ENCODE measurements around the gene CTSZ.
"Not testable (repeated sequence)": the region's sequence is repeated elsewhere in the genome, so short reads cannot be mapped to it uniquely, and the experiment has no call there.

The CTSZ gene

DNA sequence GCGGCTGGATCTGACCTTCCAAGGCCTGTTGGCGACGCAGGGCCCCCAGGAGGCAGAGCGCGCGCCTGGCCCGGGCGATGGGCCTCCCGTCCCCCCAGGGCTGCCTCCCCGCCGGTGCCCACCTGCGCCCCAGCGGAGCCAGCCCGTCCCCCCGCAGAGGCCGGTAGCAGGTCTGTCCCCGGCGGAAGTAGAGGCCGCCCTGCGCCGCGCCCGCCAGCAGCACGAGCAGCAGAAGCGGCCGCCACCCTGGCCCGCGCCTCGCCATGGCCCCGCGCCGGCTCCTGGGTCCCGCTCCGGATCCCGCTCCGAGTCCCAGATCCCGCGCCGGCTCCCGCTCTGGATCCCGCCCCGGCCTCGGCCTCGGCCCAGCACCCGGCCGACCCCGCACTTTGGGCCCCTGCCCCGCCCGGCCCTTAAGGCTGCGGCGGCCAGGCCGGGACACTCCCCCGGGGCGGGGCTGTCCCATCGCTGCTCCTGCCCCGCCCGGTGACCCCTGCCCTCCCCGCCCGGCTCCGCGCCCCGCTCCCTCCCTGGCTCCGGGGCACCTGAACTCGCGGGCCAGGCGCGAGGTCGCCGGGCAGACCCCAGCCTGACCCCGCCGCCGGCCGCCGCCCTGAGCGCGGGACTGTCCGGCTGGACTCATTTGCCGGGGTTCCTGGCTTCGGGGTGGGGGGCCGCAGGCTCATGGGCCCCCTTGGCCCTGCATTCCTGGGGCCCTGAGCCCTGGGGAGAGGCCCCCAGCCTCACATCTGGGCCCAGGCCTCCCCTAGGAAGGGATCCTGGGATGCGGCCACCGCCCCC, at the start of gene CTSZ:
CTSZ (minus strand) TSS at position 391 of the 801 bp plus-strand sequence; CDS start at position 265, 126 bp downstream.
- no peak for DNase-seq

DNA sequence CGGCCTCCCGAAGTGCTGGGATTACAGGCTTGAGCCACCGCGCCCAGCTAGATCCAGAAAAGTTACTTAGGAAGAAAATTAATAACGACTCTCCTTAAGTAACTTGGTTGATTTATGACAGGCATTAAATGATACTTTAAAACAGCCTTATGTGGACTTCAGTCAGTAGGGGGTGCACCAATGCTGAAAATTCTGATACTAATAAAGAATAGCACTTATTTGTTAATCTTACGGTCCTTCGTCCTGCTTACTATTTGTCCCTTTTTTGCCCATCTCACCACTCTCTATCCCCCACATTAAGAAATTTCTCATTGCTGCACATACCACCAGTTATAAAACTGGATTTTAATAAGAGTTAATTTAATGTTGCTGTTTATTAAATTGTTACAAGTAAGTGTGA, 48.2 kb upstream of the CTSZ start:
- no peak for DNase-seq

DNA sequence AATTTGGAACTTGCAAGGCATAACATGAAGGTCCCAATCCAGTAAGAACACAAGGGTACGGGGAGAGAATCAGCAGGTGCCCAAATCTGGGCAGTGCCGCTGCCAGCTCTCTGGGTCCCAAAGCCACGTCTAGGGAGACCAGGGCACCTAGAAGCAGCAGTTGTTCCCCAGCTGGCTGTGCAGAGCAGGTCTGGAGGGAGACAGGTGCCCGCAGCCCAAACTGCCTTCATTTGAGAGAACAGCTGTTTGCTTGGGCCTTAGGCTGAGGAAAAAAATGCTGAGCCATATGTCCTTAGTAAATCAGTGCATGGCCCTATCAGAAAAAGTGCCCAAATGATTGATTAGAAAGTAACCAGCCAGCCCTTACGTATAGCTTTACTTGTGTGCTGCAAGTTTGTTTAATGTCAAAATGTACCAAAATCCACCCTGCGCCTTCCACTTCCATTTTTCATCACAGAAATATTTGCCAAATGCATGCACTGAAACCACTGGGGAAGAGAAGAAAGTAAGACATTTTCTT, 44.7 kb upstream of the CTSZ start:
- DNase-seq: no peak

DNA sequence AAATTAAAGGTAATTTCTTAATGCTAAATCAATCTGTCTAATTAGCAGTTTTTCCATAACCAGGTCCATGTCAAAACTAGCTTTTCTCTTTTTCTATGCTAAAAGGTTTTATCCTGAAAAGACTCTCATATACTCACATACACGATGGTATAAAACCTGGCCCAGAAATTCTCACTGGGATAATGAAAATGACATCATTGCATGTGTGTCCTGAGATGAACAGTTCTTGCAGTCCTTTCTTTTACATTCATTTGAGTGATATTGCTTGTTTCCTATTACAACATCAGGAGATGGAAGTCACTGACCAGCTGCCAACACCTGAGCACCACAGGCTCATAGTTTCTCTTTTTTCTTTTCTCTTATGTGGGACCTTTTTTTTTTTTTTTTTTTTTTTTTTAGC, 43.4 kb upstream of the CTSZ start:
- DNase-seq: no peak

DNA sequence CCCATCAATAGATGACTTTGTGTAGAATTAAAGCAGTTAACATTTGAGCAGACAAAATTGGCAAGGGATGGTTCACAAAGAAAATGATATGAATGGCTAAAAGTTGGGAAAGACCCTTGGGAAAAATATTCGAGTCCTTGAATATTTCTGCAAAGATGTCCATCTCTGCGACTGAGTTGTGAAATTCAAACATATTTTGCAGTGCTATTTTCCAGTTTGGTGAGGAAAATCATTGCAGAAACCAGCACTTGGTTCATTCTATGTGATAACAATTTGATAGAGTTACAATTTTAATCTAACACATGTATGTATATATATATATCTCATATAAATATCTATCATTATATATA, 41.6 kb upstream of the CTSZ start:
- DNase-seq: no peak

DNA sequence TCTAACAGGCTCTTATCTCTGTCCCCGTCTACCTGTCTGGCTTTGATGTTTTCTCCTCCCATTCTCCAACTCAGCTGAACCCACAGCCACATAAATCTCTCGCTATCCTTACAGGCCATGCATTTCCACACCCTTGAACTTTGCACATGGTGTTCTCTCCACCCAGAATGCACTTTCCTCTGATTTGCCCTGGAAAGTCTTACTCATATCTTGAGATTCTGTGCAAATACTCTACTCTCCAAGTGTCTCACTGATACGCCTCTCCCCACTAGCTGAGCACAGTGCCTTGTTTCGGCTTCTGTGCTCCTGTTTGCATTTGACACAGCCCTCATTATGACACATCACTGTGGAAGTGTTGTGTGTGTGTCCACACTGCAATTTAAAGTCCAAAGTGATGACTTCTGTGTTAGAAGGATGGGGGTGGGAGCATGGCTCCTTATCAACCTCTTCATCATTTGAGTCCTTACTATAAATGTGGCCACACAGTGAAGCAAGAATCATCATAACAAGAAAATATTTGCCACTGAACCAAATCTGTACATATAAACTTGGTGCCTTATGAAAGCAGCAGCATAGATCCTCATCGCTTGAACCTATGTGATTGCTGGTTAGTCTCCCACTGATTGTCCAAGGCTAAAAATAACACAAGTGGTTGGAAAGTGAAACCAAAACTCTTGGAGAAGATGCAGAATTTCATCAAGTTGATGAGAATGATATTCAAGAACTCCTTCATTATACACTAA, 41.1 kb upstream of the CTSZ start:
- DNase-seq: no peak

DNA sequence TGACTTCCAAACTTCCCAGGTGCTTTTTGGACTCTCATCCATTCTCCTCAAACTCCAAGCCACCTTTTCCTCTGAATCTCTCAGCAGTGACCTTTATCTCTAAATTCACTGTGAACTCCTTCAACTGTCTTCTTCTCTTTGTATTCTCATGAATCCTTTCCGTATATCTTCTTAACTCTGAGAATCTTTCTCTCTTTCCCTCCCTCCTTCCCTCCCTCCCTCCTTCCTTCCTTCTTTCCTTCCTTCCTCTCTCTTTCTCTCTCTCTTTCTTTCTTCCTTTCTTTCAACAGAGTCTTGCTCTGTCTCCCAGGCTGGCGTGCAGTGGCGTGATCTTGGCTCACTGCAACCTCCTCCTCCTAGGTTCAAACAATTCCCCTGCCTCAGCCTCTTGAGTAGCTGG, 39.8 kb upstream of the CTSZ start:
- DNase-seq: no peak

DNA sequence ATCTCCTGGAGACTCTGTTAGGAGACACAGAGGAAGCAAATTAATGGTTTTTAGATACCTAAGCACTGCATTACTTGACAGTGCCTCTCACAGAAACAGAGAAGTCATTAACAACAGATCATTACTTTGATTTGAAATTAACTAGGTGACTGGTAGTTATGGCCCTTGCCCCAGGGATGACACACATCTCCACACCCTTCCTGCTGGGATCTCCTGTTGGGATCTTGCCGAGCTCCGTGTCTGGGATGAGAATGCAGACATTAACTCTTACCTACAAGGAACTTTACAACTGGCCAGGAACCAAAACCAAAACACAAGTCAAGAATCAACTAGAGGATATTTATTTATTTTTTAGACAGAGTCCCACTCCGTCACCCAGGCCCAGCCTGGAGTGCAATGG, 37.7 kb upstream of the CTSZ start:
- DNase-seq: no peak

DNA sequence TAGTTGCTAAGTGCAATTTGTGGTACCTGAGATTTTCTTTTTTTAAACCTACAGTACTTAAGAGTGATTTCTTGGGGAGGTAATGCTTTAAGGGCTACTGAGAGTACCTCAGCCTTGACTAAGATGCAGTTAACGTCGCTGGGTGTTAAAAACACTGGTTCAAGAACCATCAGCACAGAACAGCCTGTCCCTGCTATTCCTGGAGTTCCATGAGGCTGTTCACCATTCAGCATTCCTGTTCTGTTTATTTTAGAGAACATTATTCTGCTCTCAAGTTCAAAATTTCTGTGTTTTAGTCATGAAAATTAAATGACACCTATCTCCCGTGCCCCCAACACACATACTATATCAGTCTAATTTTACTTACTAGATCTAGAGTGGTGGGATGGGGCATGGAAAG, 37.2 kb upstream of the CTSZ start:
- no peak for DNase-seq

DNA sequence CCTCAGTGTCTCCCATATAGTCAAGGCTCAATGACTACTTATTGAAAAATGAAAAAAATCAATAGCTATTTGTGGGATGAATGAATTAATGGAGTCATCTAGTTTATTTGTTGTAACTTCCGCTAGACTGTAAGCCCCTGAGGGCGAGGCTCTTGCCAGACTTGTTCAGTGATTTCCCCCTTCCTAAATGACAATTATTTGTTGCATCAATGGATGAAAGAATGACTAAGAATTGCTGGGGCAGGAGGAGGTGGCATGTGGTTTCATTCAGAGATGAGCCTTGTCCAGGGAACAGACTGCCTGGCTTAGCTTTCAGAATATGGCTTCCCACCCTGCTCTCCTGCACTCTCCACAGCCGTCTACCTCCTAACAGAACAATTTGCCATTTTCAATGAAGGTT, 36.6 kb upstream of the CTSZ start:
- no peak for DNase-seq

DNA sequence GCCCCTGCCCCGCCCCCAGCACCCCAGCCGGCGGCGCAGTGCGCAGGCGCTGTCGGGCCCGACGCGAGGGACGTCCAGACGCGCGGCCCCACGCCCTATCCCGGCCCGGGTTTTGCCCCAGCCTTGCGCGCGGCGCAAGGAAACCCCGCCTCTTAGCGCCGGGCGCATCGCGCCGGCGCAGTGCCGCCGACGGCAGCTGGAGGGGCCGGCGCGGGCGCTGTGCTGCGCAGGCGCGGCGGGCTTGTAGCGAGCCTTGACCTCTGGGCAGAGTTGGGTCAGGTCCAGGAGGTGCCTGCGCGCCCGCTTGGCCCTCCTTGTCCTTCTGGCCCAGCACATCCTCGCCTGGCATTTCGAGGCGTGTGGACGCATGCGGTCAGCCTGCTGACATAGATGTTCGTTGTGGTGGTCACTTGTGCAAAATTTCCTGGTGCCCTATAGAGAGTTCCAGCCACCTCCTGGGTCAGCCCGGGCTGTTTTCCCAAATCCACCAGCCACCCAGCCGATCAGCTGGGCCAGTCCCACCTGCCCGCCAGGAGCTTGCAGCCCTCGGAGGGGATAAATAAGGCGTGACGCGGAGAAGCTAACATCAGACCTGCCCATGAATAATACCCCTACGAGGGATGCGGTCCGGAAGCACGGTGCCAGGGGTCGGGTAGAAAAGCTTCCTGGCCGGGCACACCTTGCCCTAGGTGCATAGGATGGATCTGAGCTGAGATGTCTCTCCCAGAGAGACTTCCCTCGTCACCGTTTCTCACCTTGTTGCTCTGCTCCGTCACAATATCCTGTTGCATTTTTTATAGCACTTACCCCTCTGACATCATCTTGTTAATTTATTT, 36.0 kb upstream of the CTSZ start:
- no peak for DNase-seq

DNA sequence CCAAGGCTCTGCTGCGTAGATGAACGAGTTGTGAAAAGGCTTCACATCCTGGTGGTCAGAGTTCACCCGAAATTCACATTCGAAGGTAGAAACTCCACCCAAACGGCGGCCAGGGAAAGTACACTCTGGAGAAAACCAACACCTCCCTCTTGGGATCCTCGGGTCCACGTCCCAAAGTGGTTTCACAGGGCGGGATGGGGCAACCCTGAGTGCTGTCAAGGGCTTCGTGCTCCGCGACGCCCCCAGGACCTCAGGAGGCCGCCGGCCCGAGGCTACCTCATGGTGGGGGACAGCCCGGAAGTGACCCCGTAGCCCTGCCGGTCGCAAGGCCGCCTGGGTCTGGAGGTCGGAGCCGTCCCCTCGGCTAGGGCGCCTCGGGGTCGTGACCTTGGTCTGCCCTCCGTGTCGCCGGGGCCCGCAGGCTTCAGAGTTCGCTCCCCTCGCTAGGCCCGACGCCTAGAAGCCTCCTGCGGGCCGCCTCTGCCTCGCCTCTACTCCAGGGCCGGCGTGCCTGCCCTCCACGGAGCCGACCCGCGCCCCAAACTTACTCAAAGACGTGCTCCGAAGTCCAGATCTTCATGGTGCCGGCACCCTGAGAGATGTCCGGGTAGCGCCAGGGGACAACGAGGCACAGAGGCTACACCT, 35.2 kb upstream of the CTSZ start, which contains the start of gene PRELID3B:
PRELID3B (minus strand) TSS at position 636 of the 645 bp plus-strand sequence; CDS start at position 580, 56 bp downstream.
- DNase-seq: no peak

DNA sequence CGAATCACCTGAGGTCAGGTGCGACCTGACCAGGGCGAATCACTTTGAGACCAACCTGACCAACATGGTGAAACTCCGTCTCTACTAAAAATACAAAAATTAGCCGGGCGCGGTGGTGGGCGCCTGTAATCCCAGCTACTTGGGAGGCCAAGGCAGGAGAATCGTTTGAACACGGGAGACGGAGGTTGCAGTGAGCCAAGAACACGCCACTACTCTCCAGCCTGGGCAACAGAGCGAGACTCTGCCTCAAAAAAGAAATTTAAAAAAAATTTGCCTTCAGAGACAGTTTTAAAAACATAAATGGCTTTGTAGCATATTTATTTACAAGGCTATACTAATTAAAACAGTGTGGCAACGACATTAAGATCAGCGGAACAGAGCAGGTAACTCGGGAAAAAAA, 34.4 kb upstream of the CTSZ start:
- not testable (repeated sequence) for DNase-seq

DNA sequence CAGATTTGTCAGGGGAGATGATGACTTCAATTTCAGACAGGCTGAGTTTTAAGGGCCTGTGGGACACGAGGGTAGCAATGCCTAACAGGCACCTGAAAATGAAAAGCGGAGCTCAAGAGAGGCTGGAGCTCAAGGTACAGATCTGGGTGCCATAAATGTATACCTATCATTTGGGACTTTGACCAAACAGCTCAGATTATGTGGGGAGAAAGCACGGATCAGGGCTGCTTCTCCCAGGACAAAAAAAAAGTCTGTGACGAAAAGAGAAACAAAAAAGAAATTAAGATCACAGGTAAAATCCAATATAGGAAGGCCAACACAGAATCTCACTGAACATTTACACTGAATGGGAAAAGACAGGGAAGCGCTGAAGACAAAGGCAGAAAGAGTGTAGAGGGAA, 33.6 kb upstream of the CTSZ start:
- DNase-seq: no peak

DNA sequence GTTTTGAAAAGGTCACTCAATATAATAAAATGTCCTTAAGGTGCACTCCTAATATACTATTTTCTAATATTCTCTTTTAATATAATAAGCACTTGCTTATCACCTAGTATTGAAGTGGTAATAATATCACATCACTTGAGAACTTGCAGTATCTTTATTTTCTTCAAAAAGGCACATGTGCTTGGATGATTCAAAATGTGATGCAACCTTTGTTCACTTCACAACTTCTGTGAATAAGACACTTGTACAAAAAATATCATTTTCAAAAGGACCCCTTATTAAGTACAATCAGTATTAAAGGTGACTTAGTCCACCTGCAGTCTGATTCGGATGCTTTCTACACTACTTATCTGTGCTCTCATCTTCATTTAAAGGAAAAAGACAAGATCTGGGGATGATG, 32.2 kb upstream of the CTSZ start:
- DNase-seq: no peak

DNA sequence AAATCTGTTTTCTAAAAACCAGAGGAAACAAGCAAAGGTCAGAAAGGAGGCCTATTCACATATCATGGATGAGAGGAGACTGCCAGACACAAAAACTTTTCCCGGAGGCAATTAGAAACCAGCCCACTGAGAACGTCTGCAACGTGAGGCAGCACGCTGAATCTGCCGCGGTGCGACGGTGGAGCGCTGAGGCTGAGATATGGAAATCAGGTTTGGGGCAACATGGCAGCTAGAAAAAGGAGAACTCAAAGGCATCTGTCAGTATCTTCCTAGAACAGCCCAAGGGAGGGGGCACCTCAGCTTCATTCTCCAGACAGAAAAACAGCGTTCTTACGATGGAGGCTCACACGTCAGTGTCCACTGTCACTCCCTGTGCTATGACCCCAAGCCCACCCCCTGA, 30.3 kb upstream of the CTSZ start:
- DNase-seq: no peak

DNA sequence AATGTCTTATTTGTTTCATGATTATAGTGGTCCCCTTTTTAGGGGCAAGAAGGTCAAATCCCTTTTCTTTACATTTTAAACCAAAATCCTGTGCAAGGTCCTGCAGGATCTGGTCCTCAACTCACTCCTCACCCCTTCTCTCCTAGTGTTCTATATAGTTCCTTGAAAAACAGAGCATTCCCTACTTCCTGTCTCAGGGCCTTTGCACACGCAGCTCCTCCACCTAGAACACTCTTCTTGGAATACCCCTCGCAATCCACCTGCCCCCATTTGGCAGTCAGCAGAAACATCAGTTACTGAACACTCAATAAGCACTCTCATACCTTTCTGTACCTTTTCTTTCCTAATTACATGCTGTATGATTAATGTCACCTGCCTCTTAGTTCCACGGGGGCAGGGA, 28.3 kb upstream of the CTSZ start:
- DNase-seq: no peak

DNA sequence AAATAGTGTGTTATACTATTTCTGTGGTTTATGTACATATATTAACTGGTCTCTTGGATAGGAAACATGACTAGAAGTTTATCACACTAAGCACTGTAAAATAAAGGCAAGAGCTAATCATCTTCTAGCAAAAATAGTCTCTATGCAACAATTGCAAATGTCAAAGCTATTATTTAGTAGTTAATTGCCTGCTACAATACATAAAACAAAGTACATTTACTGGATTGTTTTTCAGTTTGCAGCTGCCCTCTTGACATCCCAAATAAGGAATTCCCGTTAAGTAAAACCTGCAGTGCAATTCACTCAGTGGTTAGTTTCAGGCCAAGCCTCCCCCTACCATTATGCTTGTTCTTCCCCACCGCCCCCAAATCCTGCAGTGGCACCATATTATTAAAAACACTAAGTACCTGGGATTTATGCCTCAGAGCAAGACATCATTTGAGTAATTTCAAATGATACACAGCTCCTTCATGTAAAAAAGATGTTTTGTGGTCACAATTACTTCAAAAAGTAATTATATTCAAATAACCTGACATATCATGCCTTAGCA, 26.6 kb upstream of the CTSZ start:
- peak; percentile 77 for DNase-seq

DNA sequence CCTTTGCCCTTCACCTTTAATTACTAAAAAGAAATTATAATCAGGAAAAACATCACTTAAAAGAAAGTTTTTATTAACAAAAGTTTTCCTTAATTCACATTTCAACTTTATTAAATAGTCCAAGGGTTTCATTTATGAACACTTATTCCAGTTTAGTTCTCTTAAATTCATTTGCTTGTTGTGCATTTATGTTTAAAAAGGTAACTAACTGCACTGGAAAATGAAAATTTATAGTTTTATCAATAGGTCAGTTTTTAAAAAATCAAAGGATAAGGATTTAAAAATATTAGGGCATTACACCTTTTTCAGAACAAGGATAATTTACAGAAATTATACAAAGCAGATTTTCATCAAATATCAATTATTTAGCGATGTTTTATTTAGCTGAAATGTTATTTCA, 26.0 kb upstream of the CTSZ start:
- DNase-seq: no peak

DNA sequence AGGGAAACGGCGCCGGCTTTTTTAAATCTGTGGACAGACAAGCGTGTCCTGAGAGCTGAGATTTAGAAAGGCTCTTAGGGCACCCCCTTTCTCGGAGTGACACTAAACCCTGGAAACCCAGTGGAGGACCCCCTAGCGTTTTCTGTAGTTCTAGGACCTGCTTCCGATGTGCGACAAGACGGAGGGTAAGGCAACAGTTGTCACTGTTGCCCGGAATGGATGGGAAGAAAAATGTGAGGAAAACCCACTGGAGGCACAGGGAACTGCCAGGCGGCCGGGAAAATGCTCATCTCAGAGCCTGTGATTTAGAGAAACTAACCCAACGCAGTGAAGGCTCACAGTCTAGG, 25.6 kb upstream of the CTSZ start:
- peak; percentile 93 for DNase-seq

DNA sequence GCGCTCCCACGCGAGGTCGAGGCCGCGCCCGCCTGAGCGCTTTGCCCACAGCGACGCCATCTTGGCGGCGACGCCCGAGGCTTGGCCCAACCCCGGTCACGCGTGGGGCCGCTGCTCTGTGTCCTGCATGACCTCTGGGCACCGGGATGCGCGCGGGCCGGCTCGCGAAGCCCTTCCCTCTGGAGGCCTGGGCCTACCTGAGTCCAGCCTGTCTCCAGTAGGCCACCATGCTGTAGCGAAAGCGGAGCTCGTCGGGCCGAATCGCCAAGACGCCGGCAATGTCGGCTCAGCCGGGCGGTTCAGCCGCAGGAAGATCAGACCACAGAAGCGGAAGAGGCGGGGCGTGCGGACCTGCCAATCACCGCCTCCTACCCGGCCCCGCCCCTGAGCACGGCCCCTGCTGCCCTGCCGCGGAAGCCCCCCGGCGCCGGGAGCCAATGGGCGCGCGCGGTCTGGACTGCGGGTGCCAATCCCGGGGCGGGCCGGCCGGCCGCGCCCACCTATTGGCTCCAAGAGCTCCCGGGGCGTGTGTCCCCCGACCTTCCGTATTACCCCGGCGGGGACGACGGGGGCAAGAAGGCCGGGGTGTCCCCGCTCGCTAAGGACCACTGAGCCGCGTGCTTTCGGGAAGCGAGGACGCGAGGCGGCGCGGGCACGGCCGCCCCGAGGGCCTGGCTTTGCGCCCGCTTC, 25.1 kb upstream of the CTSZ start, which contains the start of gene ATP5F1E:
ATP5F1E (minus strand) TSS at position 313 of the 690 bp plus-strand sequence; CDS start at position 229, 84 bp downstream.
- peak; percentile 93 for DNase-seq

DNA sequence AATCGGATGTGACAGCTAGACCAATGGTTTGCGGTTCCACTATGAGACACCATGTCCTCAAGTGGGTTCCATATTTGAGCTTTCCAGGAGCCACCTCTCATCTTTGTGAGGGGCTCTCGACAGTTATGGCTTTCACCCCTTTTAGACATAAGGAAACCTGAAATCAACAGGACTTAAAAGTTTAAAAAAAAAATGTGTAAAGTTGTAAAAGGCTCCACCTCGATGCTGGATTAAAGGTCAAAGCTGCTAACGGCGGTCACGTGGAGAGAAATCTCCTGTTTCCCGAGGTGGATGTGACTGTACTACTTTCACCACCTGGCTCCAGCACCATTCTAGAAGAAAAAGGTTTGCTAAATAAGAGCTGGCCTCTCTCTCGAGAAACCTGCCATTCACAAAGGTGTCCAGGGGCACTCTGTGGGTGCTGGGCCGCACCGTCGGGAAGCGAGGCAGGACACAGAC, 24.5 kb upstream of the CTSZ start:
- DNase-seq: no peak
